Measurements from ENCODE around the gene VPS45. TPM values are rescaled to one million over a fixed set of nuclear protein-coding genes. Genes with fewer than 3 reads are reported as not detected.

The VPS45 gene
- total RNA-seq = 37.4 TPM
- long read RNA-seq, transcript VPS45-202 (15 exons, 2,790 nt) = major isoform, 27 of 38 reads
- long read RNA-seq, partial matches to known transcripts = 1 of 38 reads
- long read RNA-seq, other reads (novel, unspliced or antisense) = 7 of 38 reads

GRCh38 chr1:150067184-150068108 lies at the start of gene VPS45:
TSS of gene VPS45 (plus strand) at chr1:150067776. CDS start at chr1:150067858, 82 bp downstream.
- Histone ChIP-seq H3K4me3 (peak within 1 kb of the TSS; percentile 84), H3K9me3 (no peaks in the 10 kb centered on the region), H3K36me3 (peaks cover 15% of the 10 kb centered on the region), H3K27ac (peak within 1 kb of the TSS; percentile 92), H3K4me1 (peaks cover 21% of the 10 kb centered on the region), H3K27me3 (no peaks in the 10 kb centered on the region)
- DNase-seq (peak; percentile 95), ATAC-seq (peak; percentile 99)
- TF ChIP-seq, protein P1, sequence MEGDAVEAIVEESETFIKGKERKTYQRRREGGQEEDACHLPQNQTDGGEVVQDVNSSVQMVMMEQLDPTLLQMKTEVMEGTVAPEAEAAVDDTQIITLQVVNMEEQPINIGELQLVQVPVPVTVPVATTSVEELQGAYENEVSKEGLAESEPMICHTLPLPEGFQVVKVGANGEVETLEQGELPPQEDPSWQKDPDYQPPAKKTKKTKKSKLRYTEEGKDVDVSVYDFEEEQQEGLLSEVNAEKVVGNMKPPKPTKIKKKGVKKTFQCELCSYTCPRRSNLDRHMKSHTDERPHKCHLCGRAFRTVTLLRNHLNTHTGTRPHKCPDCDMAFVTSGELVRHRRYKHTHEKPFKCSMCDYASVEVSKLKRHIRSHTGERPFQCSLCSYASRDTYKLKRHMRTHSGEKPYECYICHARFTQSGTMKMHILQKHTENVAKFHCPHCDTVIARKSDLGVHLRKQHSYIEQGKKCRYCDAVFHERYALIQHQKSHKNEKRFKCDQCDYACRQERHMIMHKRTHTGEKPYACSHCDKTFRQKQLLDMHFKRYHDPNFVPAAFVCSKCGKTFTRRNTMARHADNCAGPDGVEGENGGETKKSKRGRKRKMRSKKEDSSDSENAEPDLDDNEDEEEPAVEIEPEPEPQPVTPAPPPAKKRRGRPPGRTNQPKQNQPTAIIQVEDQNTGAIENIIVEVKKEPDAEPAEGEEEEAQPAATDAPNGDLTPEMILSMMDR (IDR thresholded peaks at IDR 0.05) = no peak
- intact Hi-C loops (cut with DNase I) = no loop called here

- peaks cover 9% of the 10 kb centered on the region for H3K27me3 ChIP-seq
- TF ChIP-seq, protein P1 (IDR thresholded peaks at IDR 0.05) = no peak
- H3K36me3 ChIP-seq = no peaks in the 10 kb centered on the region
- ATAC-seq (no peak), DNase-seq (no peak)
- H3K27ac ChIP-seq = no peak overlapping the region
- intact Hi-C loops (cut with DNase I) = no loop called here
- peaks cover 6% of the 10 kb centered on the region for H3K4me1 ChIP-seq
- no peaks in the 10 kb centered on the region for H3K9me3 ChIP-seq
- no peak overlapping the region for H3K4me3 ChIP-seq
Observed at GRCh38 chr1:150018165-150018564, 49.4 kb upstream of the VPS45 start.

GRCh38 chr1:150020711-150021110 lies 46.9 kb upstream of the VPS45 start:
- DNase-seq = no peak
- no peak overlapping the region for H3K27ac ChIP-seq
- TF ChIP-seq, protein P1 (IDR thresholded peaks at IDR 0.05) = no peak

DNA sequence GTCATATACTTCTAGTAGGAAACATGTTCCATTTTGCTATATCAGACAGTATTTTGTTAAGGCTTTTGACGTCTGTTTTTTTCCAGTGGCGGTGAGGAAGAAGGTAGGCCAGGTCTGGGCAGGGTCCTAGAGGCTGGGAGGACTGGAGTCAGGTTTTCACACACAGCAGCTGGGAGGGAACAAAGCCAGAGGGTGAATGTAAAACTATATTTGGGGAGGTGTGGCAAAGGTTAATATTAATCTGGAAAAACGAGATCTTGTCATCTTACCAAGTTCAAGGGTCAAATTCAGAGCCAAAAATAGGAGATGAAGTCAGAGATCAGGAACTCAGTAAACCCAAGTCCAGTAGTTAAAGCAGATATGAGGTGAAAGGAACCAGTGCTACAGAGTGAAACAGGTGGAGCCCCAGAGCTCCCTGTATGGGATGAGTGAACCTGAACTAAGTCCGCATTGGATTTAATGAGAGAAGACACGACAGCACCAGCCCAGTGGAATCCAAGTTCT lies 46.3 kb upstream of the VPS45 start:
- Histone ChIP-seq H3K9me3 (no peaks in the 10 kb centered on the region), H3K4me3 (no peak overlapping the region), H3K36me3 (no peaks in the 10 kb centered on the region), H3K27ac (no peak overlapping the region), H3K4me1 (peaks cover 4% of the 10 kb centered on the region), H3K27me3 (peaks cover 9% of the 10 kb centered on the region)
- ATAC-seq (peak; percentile 32), DNase-seq (no peak)
- TF ChIP-seq, protein P1 (IDR thresholded peaks at IDR 0.05) = no peak
- intact Hi-C loops (cut with DNase I) = no loop called here

More at GRCh38 chr1:150020711-150021110, 46.9 kb upstream of the VPS45 start:
- Histone ChIP-seq H3K9me3 (no peaks in the 10 kb centered on the region), H3K27me3 (peaks cover 9% of the 10 kb centered on the region), H3K36me3 (no peaks in the 10 kb centered on the region), H3K4me3 (no peak overlapping the region), H3K4me1 (peaks cover 4% of the 10 kb centered on the region)
- intact Hi-C loops (cut with DNase I) = no loop called here
- ATAC-seq = no peak

- H3K27me3 ChIP-seq = peaks cover 9% of the 10 kb centered on the region
- no peaks in the 10 kb centered on the region for H3K9me3 ChIP-seq
- no peaks in the 10 kb centered on the region for H3K36me3 ChIP-seq
- no peak overlapping the region for H3K4me3 ChIP-seq
- intact Hi-C loops (cut with DNase I) = no loop called here
- TF ChIP-seq, protein P1 (IDR thresholded peaks at IDR 0.05) = no peak
- DNase-seq (no peak), ATAC-seq (peak; percentile 70)
- H3K27ac ChIP-seq = no peak overlapping the region
- H3K4me1 ChIP-seq = peaks cover 4% of the 10 kb centered on the region
Observed at GRCh38 chr1:150022357-150022756, 45.2 kb upstream of the VPS45 start.

All from upper lobe of right lung (tissue), 1 donor.